Kidney epithelial cell (primary cell): Measurements from ENCODE around the gene LDLRAP1. TPM values are rescaled to one million over a fixed set of nuclear protein-coding genes. Genes with fewer than 3 reads are reported as not detected.

Experiments used
- DNase-seq: peaks from one replicate; pipeline ENCODE4 v3.0.0-alpha.2; 2010; ENCODE audit warnings: low read depth
- H3K27me3 ChIP-seq: 2 replicates; pipeline ENCODE4 v1.6.0; 2011; ENCODE audit warnings: low read length; ENCODE audit not compliant: control insufficient read depth, insufficient read depth
- H3K36me3 ChIP-seq: 2 replicates; pipeline ENCODE4 v1.5.1; 2011; ENCODE audit warnings: low read length; ENCODE audit not compliant: control insufficient read depth, insufficient read depth
- H3K4me3 ChIP-seq: 2 replicates; pipeline ENCODE4 v1.5.1; 2011; ENCODE audit warnings: low read depth, mild to moderate bottlenecking, control low read depth, low read length
- CTCF ChIP-seq: IDR thresholded peaks from 2 replicates; pipeline ENCODE4 v1.5.1; 2011; ENCODE audit warnings: mild to moderate bottlenecking, moderate library complexity, low read length, control low read depth, inconsistent platforms; ENCODE audit not compliant: insufficient read depth, poor library complexity, severe bottlenecking
- total RNA-seq: library from RNA; depleted of rRNA; stranded (reverse); fragments of >200 nt; gene quantifications from 2 replicates; pipeline ENCODE4 v1.2.3, GENCODE V29; 2015

LDLRAP1 gene
- total RNA-seq, 1 donor from 2014 or later, result 7.5 TPM

- Histone ChIP-seq H3K27me3 (peaks cover 13% of the 10 kb centered on the region), H3K36me3 (no peaks in the 10 kb centered on the region), H3K4me3 (no peak overlapping the region)
- DNase-seq, result no peak
- TF ChIP-seq CTCF, result no peak
Observed at GRCh38 chr1:25576459-25577133, 33.2 kb downstream of the LDLRAP1 start.

- Histone ChIP-seq H3K36me3 (no peaks in the 10 kb centered on the region), H3K27me3 (peaks cover 14% of the 10 kb centered on the region), H3K4me3 (no peak overlapping the region)
- TF ChIP-seq CTCF, result no peak
- no peak for DNase-seq
Observed at GRCh38 chr1:25577134-25577920, 33.9 kb downstream of the LDLRAP1 start.

GRCh38 chr1:25579292-25580252, 36.2 kb downstream of the LDLRAP1 start:
- Histone ChIP-seq H3K27me3 (peaks cover 13% of the 10 kb centered on the region), H3K4me3 (no peak overlapping the region), H3K36me3 (no peaks in the 10 kb centered on the region)
- no peak for TF ChIP-seq CTCF
- DNase-seq, result no peak

GRCh38 chr1:25580927-25581326, 37.5 kb downstream of the LDLRAP1 start:
- H3K36me3 ChIP-seq, result no peaks in the 10 kb centered on the region
- peak; percentile 8 for TF ChIP-seq CTCF
- peaks cover 13% of the 10 kb centered on the region for H3K27me3 ChIP-seq
- no peak for DNase-seq
- no peak overlapping the region for H3K4me3 ChIP-seq

- H3K27me3 ChIP-seq, result peaks cover 13% of the 10 kb centered on the region
- no peaks in the 10 kb centered on the region for H3K36me3 ChIP-seq
- no peak for DNase-seq
- H3K4me3 ChIP-seq, result no peak overlapping the region
- no peak for TF ChIP-seq CTCF
Observed at GRCh38 chr1:25581764-25582163, 38.4 kb downstream of the LDLRAP1 start.
